Stimulated activated CD8-positive, alpha-beta memory T cell treated with anti-CD3 and anti-CD28 coated beads, Interleukin-12 subunit alpha, Interleukin-12 subunit beta, amount 100 ng/mL, for 24 hours (primary cell): Measurements from ENCODE around the gene ADM2.
A peak's percentile ranks its signal among the peaks of the same experiment; 100 is the strongest.
"Not testable (repeated sequence)": the region's sequence is repeated elsewhere in the genome, so short reads cannot be mapped to it uniquely, and the experiment has no call there.

Experiments
- DNase-seq: peaks from one replicate; pipeline ENCODE4 v3.0.0-alpha.2; 2020; ENCODE audit errors: extremely low read depth

The ADM2 gene

DNA sequence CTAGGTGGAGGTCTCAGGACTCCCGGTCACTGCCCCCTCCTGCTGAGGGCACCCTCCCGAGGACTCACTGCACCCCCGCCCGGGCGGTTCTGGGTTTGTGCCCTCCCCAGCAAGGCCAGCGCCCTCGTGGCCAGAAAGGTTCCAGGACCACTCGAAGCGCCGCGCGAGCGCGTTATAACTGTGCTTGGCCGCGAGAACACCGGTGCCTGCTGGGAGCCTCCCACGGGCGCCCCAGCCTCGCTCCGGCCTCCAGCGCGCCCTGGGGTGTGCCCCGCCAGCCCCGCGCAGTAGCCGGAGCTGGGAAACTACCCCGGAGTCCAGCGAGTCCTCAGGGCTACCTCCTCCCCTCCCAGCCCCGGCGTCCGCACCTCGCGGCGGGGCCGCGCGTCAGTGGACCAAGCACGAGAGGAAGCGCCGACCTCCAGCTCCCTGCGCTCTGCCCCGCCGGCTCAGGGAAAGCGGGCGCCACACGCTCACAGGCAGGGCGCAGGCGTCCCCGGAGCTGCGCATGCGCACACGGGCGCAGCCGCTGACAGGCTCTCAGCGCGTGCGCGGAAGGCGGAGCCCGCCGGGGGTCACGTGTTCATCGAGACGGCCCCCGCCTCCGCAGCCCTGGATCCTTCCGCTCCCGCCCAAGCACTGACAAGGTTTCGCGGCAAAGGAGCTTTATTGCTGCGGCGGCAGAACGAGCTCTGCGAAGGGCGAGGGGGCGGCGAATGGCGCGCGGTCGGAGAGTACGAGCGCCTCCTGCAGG is 43.9 kb downstream of the ADM2 start, which contains the start of gene SCO2:
Gene SCO2, minus strand, starts transcription at position 495 of the 754 bp plus-strand sequence. CDS start 1,187 bp downstream, outside the sequence.
- peak; percentile 94 for DNase-seq

GRCh38 chr22:50525858-50526107 is 44.4 kb downstream of the ADM2 start:
- no peak for DNase-seq

- DNase-seq: peak; percentile 64
These were observed 44.9 kb downstream of the ADM2 start for GRCh38 chr22:50526108-50526833.

- no peak for DNase-seq
These were observed 45.8 kb downstream of the ADM2 start for GRCh38 chr22:50526834-50527801.

DNA sequence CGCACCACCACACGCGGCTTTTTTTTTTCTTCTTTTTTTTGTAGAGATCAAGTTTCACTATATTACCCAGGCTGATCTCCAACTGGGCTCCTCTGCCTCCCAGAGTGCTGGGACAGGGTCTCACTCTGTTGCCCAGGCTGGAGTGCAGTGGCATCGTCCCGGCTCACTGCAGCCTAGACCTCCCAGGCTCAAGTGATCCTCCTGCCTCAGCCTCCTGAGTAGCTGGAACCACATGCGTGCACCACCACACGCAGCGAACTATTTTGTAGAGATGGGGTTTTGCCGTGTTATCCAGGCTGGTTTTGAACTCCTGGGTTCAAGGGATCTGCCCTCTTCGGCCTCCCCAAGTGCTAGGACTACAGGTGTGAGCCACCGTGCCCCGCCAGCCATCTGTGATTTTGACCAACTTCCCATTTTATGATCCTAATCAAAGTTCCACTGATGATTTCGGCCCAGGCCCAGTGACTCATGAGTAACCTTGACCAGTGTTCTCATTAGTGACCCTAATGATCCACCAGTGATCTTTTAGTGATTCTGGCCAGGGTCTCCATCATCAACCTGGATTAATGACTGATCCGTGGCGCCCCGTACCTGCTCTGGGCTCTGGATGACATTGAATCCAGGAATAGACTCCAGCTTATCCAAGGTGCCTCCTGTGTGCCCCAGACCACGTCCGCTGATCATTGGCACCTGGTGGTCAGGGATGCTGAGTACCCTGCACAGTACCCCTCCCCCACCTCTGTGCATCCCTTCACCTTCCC is 46.8 kb downstream of the ADM2 start:
- DNase-seq: no peak

DNA sequence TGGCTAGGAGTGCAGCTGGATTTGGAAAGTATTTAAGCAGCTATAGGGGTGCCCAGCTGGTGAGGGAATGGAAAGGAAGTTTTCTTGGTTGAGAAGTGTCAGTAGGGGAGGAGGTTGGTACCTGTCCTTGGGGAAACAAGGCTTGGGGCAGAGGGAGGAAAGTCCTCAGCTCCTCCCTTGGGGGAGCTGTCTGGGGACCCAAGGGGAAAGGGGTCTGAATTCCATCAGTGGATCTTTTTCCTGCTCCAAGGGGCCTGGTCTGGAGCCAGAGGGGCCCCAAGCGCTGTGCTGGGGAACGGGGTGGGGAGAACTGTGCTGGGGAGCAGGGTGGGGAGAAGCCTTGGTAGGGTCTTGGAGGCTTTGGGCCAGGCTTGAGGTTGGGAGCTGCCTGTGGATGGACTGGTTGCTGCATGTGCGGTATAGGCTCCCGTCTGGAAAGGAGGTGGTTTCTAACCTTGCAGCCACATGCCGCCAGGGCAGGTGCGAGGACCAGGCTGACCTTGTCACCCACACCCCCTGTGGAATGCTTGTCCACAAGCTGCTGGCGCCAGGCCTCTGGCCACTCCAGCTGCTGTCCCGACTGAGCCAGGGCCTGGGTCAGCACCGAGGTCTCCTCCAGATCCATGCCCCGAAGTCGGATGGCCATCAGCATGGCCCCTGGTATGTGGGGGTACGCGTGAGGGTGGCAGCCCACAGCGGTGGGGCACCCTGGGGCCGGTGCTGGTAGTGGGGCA is 47.5 kb downstream of the ADM2 start:
- no peak for DNase-seq

DNA sequence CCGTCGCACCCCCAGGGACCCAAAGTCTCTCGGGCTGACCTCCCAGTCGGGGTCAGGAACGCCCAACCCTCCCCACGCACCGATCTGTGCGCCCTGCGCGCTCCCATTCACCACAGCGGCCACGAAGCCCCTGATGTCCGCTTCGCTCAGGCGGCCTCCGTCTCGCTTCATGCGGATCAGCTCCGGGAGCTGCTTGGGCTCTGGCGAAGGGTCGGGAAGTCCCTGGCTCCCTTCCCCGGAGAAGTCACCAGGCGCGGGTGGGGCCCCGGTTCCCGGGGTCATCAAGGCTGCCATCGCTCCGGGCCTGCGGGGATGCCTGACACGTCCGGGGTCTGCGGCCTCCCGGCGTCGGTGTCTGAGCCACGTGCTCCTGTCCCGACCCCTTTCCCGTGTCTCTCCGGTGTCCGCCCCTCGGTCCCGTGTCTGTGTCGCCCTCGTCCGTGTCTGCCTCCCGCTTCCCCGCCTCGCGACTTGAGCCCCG is 48.1 kb downstream of the ADM2 start:
- DNase-seq: no peak

- DNase-seq: no peak
These were observed 48.7 kb downstream of the ADM2 start, which contains the start of gene TYMP for GRCh38 chr22:50529897-50530579. Gene TYMP (minus strand): TSS chr22:50530012. CDS start chr22:50529709, 303 bp downstream.

DNA sequence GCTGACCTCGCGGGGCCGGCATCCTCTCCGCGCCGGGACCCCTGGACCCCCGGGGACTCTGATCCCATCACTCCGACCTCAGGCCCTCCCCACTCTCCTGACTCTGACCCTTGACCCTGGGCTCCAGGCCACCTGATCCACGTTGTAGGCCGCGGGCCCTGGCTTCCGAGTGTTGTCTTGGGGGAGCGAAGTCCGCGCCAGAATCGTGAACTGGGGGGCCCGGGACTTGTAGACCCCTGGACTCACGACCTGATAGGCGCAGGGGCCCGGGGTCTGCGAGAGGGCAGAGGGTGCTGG is 49.2 kb downstream of the ADM2 start:
- DNase-seq: no peak

DNA sequence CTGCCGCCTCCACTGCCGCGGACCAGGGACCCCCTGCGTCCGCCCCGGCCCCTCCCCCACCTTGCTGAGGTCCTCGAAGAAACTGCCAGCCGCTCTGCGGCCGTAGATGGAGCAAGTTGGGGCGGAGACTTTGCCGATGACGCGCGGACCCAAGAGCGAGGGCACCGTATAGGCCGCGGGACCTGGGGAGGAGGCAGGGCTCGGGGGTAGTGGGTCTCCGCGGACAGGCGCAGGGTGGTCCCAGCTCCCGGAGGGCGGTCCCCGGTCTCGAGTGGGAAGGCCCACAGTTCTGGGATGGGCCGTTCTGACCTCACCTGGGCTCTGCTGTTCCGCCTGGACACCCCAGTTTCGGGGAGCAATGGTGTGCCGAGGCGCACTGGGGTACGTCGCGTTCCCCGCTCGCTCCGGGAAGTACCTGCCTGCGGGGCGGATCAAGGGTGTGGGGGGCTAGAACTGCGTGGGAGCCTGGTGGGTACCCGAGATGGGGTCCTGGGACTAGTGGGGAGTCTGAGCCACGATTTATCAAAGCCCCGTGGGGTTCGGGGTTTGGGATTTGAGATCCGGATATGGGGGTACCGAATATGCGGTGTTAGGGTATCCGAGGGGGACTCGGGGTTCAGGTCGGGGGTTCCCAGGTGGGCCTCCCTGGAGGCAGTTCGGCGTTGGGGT is 49.7 kb downstream of the ADM2 start:
- DNase-seq: peak; percentile 71

GRCh38 chr22:50531546-50531961 is 50.2 kb downstream of the ADM2 start:
- no peak for DNase-seq

GRCh38 chr22:50531962-50532674 is 50.8 kb downstream of the ADM2 start:
- DNase-seq: no peak

DNA sequence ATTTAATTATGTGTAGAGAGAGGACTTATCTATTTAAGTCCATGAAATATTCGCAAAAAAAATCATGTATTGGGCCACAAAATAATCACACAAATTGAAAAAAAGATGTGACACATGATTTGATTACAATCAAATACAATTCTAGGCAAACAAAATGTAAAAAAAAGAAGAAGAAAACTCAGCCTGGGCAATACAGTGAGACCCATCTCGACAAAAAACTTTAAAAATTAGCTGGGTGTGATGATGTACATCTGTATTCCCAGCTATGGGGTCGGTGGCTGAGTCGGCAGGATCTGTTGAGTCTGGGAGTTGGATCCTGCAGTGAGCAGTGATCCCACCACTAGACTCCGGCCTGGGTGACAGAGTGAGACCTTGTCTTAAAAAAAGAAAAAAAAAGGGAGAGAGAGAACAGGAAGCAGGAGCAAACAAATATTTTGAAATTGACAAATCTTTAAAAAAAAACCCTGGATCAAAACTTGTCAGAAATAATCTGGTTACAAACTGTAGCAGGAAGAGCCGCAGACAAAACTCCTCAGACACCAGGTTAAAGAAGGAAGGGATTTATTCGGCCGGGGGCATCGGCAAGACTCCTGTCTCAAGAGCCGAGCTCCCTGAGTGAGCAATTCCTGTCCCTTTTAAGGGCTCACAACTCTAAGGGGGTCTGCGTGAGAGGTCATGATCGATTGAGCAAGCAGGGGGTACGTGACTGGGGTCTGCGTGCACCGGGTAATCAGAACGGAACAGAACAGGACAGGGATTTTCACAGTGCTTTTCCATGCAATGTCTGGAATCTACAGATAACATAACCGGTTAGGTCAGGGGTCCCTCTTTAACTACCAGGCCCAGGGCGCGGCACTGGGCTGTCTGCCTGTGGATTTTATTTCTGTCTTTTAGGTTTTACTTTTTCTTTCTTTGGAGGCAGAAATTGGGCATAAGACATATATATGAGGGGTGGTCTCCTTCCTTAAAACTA is 51.8 kb downstream of the ADM2 start:
- no peak for DNase-seq

- not testable (repeated sequence) for DNase-seq
These were observed 52.7 kb downstream of the ADM2 start for GRCh38 chr22:50533856-50534711.

DNA sequence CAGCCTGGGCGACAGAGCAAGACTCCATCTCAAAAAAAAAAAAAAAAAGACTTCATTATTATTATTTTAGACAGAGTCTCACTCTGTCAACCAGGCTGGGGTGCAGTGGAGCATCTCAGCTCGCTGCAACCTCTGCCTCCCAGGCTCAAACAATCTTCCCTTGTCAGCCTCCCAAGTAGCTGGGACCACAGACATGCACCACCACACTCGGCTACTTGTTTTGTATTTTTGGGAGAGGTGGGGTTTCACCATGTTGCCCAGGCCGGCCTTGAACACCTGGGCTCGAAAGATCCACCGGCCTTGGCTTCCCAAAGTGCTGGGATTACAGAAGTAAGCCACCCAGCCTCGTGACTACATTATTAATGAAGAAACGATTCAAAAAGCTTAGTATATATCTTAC is 53.8 kb downstream of the ADM2 start:
- no peak for DNase-seq
